ENCODE results near the gene ANKS1A.

GRCh38 chr6:34990971-34991560, 102.0 kb downstream of the ANKS1A start:
- no peak for TF ChIP-seq EZH2 (IDR thresholded peaks at IDR 0.05; ENCODE audit: insufficient read depth, poor library complexity, severe bottlenecking)
- no peak for TF ChIP-seq EZH2phosphoT487 (IDR thresholded peaks at IDR 0.05; ENCODE audit: insufficient read depth, low read depth)
